ENCODE measurements around the gene ILK. TPM values are rescaled to one million over a fixed set of nuclear protein-coding genes. Genes with fewer than 3 reads are reported as not detected.

Gene ILK
- total and polyA plus RNA-seq, 2 donors (not counting 3 experiments of a cell fraction or from before 2014, with no cell fraction given), result 221 to 296 TPM

DNA sequence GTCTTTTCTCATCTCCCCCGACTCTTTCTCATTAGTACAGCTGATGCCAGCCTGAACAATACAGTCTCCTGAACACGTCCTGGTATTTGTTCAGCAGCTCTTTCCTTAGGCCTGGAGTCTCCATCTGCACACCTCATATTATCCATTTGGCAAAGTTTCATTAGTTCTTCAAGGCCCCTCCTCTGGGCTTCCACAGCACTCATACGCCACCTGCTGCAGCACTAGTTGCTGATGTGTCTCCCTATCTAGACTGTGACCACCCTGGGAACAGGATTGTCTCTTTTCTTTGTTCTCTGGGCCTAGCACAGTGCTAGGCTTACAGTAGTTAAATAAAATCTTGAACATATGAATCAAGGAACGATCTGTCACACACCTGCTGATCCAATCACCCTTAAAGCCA is 34.9 kb downstream of the ILK start:
- H3K9ac ChIP-seq (replicated peaks; ENCODE audit: extremely low read depth, insufficient read depth, low read length), result no peak overlapping the region
- dilution Hi-C loops (cut with MboI; ENCODE audit: extremely low pct_ligation_motif_present, low sequenced_read_pairs), result no loop called here
- ChIA-PET POLR2A (no interaction called here), CTCF (interaction anchor here (0.6 to 2.7 kb wide), 13 partner anchors 9 to 199 kb away, joined by 3 to 15 read pairs (median 4); partner anchors contain the start of genes MRPL17, TAF10 and TPP1)
- H3K9me1 ChIP-seq (replicated peaks; ENCODE audit: control insufficient read depth, extremely low read depth, insufficient read depth, low read length), result no peaks in the 10 kb centered on the region
- H2AFZ ChIP-seq (ENCODE audit: low read depth, low read length), result no peak overlapping the region
- H3K4me3 ChIP-seq (replicated peaks in 1 of 3; ENCODE audit: insufficient read depth in 1 of 3, low read depth in 1 of 3, low read length in 3 of 3), result no peak overlapping the region
- peaks cover 0 to 22% of the 10 kb centered on the region in 2 experiments for H3K36me3 ChIP-seq (ENCODE audit: control insufficient read depth in 2 of 2, extremely low read depth in 1 of 2, insufficient read depth in 2 of 2, low read length in 2 of 2)
- no peaks in the 10 kb centered on the region for H3K9me3 ChIP-seq (replicated peaks; ENCODE audit: control insufficient read depth, insufficient read depth, low read length)
- intact Hi-C loops (cut with micrococcal nuclease), result no loop called here
- H3K4me2 ChIP-seq (ENCODE audit: insufficient read depth, low read length), result no peak overlapping the region
- H3K4me1 ChIP-seq (ENCODE audit: control insufficient read depth, extremely low read depth, insufficient read depth, low read length), result peaks cover 50% of the 10 kb centered on the region
- no peak overlapping the region for H3K27ac ChIP-seq (ENCODE audit: insufficient read depth, low read depth, low read length)
- H3K27me3 ChIP-seq (ENCODE audit: control insufficient read depth in 2 of 2, insufficient read depth in 2 of 2, low read length in 2 of 2), result no peaks in the 10 kb centered on the region
- BruUV-seq (replicated peaks), result no TSS peak
- FAIRE-seq (no peak), DNase-seq (ENCODE audit: low read depth, low spot score) (no peak)
- H4K20me1 ChIP-seq (replicated peaks; ENCODE audit: control insufficient read depth, extremely low read depth, insufficient read depth, low read length), result no peaks in the 10 kb centered on the region
- TF ChIP-seq FOS (IDR thresholded peaks at IDR 0.05; ENCODE audit: borderline replicate concordance, insufficient read depth, low read length) (no peak), POLR2AphosphoS5 (IDR thresholded peaks at IDR 0.05; ENCODE audit: insufficient read depth, low read depth, low read length) (no peak), MYC (IDR thresholded peaks at IDR 0.05; ENCODE audit: low read depth, low read length) (no peak), POLR2A (IDR thresholded peaks at IDR 0.05; ENCODE audit: low read depth, low read length) (no peak), EZH2 (IDR thresholded peaks at IDR 0.05; ENCODE audit: borderline replicate concordance, low read depth, low read length, severe bottlenecking) (no peak), JUN (IDR thresholded peaks at IDR 0.05; ENCODE audit: borderline replicate concordance, insufficient read depth, insufficient read length, low read depth) (no peak)
- H3K79me2 ChIP-seq (ENCODE audit: control insufficient read depth, insufficient read depth, low read length), result peaks cover 2% of the 10 kb centered on the region

GRCh38 chr11:6640036-6640984 is 36.7 kb downstream of the ILK start:
- Histone ChIP-seq H3K27ac (ENCODE audit: insufficient read depth, low read depth, low read length) (no peak overlapping the region), H4K20me1 (replicated peaks; ENCODE audit: control insufficient read depth, extremely low read depth, insufficient read depth, low read length) (no peaks in the 10 kb centered on the region), H3K4me3 (replicated peaks in 1 of 3; ENCODE audit: insufficient read depth in 1 of 3, low read depth in 1 of 3, low read length in 3 of 3) (no peak overlapping the region), H3K79me2 (ENCODE audit: control insufficient read depth, insufficient read depth, low read length) (peaks cover 5% of the 10 kb centered on the region), H3K9ac (replicated peaks; ENCODE audit: extremely low read depth, insufficient read depth, low read length) (no peak overlapping the region), H3K36me3 (ENCODE audit: control insufficient read depth in 2 of 2, extremely low read depth in 1 of 2, insufficient read depth in 2 of 2, low read length in 2 of 2) (peaks cover 0 to 17% of the 10 kb centered on the region in 2 experiments), H2AFZ (ENCODE audit: low read depth, low read length) (no peak overlapping the region), H3K27me3 (ENCODE audit: control insufficient read depth in 2 of 2, insufficient read depth in 2 of 2, low read length in 2 of 2) (no peaks in the 10 kb centered on the region), H3K9me1 (replicated peaks; ENCODE audit: control insufficient read depth, extremely low read depth, insufficient read depth, low read length) (no peaks in the 10 kb centered on the region), H3K9me3 (replicated peaks; ENCODE audit: control insufficient read depth, insufficient read depth, low read length) (no peaks in the 10 kb centered on the region), H3K4me1 (ENCODE audit: control insufficient read depth, extremely low read depth, insufficient read depth, low read length) (peaks cover 38% of the 10 kb centered on the region), H3K4me2 (ENCODE audit: insufficient read depth, low read length) (no peak overlapping the region)
- intact Hi-C loops (cut with micrococcal nuclease), result no loop called here
- BruUV-seq (replicated peaks), result TSS peak; percentile 61
- CTCF ChIA-PET, result interaction anchor here (0.9 to 1.0 kb wide), 2 partner anchors 9 to 43 kb away, joined by 3 to 4 read pairs; partner anchors contain the start of gene MRPL17
- TF ChIP-seq GATA2 (IDR thresholded peaks at IDR 0.05; ENCODE audit: insufficient read depth, insufficient read length, low read depth, low read length) (no peak), MYC (IDR thresholded peaks at IDR 0.05; ENCODE audit: low read depth, low read length) (no peak), EZH2 (IDR thresholded peaks at IDR 0.05; ENCODE audit: borderline replicate concordance, low read depth, low read length, severe bottlenecking) (no peak), POLR2AphosphoS5 (IDR thresholded peaks at IDR 0.05; ENCODE audit: insufficient read depth, low read depth, low read length) (no peak), POLR2A (IDR thresholded peaks at IDR 0.05; ENCODE audit: low read depth, low read length) (no peak), FOS (IDR thresholded peaks at IDR 0.05; ENCODE audit: borderline replicate concordance, insufficient read depth, low read length) (no peak), JUN (IDR thresholded peaks at IDR 0.05; ENCODE audit: borderline replicate concordance, insufficient read depth, insufficient read length, low read depth) (no peak)
- TF ChIP-seq, protein P1, sequence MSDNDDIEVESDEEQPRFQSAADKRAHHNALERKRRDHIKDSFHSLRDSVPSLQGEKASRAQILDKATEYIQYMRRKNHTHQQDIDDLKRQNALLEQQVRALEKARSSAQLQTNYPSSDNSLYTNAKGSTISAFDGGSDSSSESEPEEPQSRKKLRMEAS (IDR thresholded peaks at IDR 0.05; ENCODE audit: insufficient read depth, insufficient read length), result no peak
- TF ChIP-seq, protein P2, sequence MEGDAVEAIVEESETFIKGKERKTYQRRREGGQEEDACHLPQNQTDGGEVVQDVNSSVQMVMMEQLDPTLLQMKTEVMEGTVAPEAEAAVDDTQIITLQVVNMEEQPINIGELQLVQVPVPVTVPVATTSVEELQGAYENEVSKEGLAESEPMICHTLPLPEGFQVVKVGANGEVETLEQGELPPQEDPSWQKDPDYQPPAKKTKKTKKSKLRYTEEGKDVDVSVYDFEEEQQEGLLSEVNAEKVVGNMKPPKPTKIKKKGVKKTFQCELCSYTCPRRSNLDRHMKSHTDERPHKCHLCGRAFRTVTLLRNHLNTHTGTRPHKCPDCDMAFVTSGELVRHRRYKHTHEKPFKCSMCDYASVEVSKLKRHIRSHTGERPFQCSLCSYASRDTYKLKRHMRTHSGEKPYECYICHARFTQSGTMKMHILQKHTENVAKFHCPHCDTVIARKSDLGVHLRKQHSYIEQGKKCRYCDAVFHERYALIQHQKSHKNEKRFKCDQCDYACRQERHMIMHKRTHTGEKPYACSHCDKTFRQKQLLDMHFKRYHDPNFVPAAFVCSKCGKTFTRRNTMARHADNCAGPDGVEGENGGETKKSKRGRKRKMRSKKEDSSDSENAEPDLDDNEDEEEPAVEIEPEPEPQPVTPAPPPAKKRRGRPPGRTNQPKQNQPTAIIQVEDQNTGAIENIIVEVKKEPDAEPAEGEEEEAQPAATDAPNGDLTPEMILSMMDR (IDR thresholded peaks at IDR 0.05; ENCODE audit: extremely low read depth in 1 of 2, insufficient read depth in 1 of 2, low read depth in 1 of 2, low read length in 2 of 2), result no peak
- POLR2A ChIA-PET, result no interaction called here
- dilution Hi-C loops (cut with MboI; ENCODE audit: extremely low pct_ligation_motif_present, low sequenced_read_pairs), result no loop called here
- FAIRE-seq (no peak), DNase-seq (ENCODE audit: low read depth, low spot score) (no peak)

All from endothelial cell of umbilical vein (primary cell).